Keratinocyte (primary cell): ENCODE measurements around the gene ANKRD44. TPM values are rescaled to one million over a fixed set of nuclear protein-coding genes. Genes with fewer than 3 reads are reported as not detected.

Experiments
- DNase-seq: peaks from one replicate; pipeline ENCODE4 v3.0.0-alpha.2; 2011; ENCODE audit warnings: low read depth, missing footprints, low spot score
- FAIRE-seq: peaks from 2 replicates; lab custom pipeline; 2011; peaks lifted over from hg19 to GRCh38; lab: Jason Lieb, UNC
- H2AFZ ChIP-seq: 2 replicates; pipeline ENCODE4 v1.6.0; 2012; ENCODE audit warnings: low read length, control low read depth, inconsistent platforms; ENCODE audit not compliant: control insufficient read depth
- H3K27ac ChIP-seq: 2 replicates; pipeline ENCODE4 v1.5.1; 2011; ENCODE audit warnings: low read length; ENCODE audit not compliant: control insufficient read depth, insufficient read depth
- H3K27me3 ChIP-seq: 3 replicates; pipeline ENCODE4 v1.6.0; 2011; ENCODE audit warnings: low read length; ENCODE audit not compliant: control insufficient read depth, insufficient read depth; ENCODE audit errors: extremely low read depth
- H3K36me3 ChIP-seq, 2 experiments: 2 replicates in 1 of 2; 3 replicates in 1 of 2; pipeline ENCODE4 v1.5.1; 2011; ENCODE audit warnings: low read length in 2 of 2, mild to moderate bottlenecking in 1 of 2; ENCODE audit not compliant: control insufficient read depth in 2 of 2, insufficient read depth in 2 of 2; ENCODE audit errors: extremely low read depth in 1 of 2
- H3K4me1 ChIP-seq: 3 replicates; pipeline ENCODE4 v1.5.1; 2011; ENCODE audit warnings: low read length; ENCODE audit not compliant: control insufficient read depth, insufficient read depth; ENCODE audit errors: extremely low read depth
- H3K4me2 ChIP-seq: 3 replicates; pipeline ENCODE4 v1.6.0; 2011; ENCODE audit warnings: low read depth, low read length; ENCODE audit not compliant: control insufficient read depth, insufficient read depth; ENCODE audit errors: extremely low read depth
- H3K4me3 ChIP-seq, 3 experiments: fragments of 200-600 bp in 1 of 3; sonication (generic) in 1 of 3; 2 replicates in 2 of 3; 3 replicates in 1 of 3; pipeline ENCODE4 v1.5.1; 2011 to 2016; ENCODE audit warnings: low read length in 3 of 3, mild to moderate bottlenecking in 3 of 3, control low read depth in 2 of 3, inconsistent platforms in 1 of 3, low read depth in 1 of 3, mixed read lengths in 1 of 3, mixed run types in 1 of 3, moderate library complexity in 1 of 3; ENCODE audit not compliant: control insufficient read depth in 2 of 3, insufficient read depth in 2 of 3; ENCODE audit errors: extremely low read depth in 1 of 3
- H3K79me2 ChIP-seq: 2 replicates; pipeline ENCODE4 v1.6.0; 2012; ENCODE audit warnings: low read length; ENCODE audit not compliant: control insufficient read depth, insufficient read depth
- H3K9ac ChIP-seq: 3 replicates; pipeline ENCODE4 v1.6.0; 2011; ENCODE audit warnings: low read length; ENCODE audit not compliant: control insufficient read depth, insufficient read depth; ENCODE audit errors: extremely low read depth
- H3K9me1 ChIP-seq: 3 replicates; pipeline ENCODE4 v1.6.0; 2011; ENCODE audit warnings: low read length; ENCODE audit not compliant: control insufficient read depth, insufficient read depth; ENCODE audit errors: extremely low read depth
- H3K9me3 ChIP-seq: 2 replicates; pipeline ENCODE4 v1.5.1; 2012; ENCODE audit warnings: low read depth, low read length; ENCODE audit not compliant: control insufficient read depth
- H4K20me1 ChIP-seq: 3 replicates; pipeline ENCODE4 v1.6.0; 2011; ENCODE audit warnings: low read length; ENCODE audit not compliant: control insufficient read depth, insufficient read depth; ENCODE audit errors: extremely low read depth
- EZH2 ChIP-seq: IDR thresholded peaks from one replicate; pipeline ENCODE4 v1.6.1; 2012; ENCODE audit warnings: inconsistent platforms, mild to moderate bottlenecking, low read length, moderate library complexity
- dilution Hi-C: fragments of 300-500 bp; cut with MboI; formaldehyde crosslinking; loops from one replicate; pipeline ENCODE4 v1.7.0; 2020; ENCODE audit warnings: low sequenced_read_pairs; ENCODE audit not compliant: extremely low pct_ligation_motif_present
- polyA plus RNA-seq, 5 experiments: library from polyadenylated mRNA; depleted of rRNA in 3 of 5; stranded (reverse) in 3 of 5; stranded (forward) in 1 of 5; unstranded in 1 of 5; fragments of >200 nt; gene quantifications; 1 replicate in 1 of 5; 2 replicates in 3 of 5; 3 replicates in 1 of 5; pipeline versions ENCODE4 v1.2.1 to v1.2.3, GENCODE V29; 2011 to 2012; ENCODE audit warnings: missing spikeins in 2 of 5, low read depth in 1 of 5, low replicate concordance in 1 of 5
- TF ChIP-seq, protein P1 (sequence below), 3 experiments: IDR thresholded peaks in 1 of 3; conservative IDR thresholded peaks in 1 of 3; optimal IDR thresholded peaks in 1 of 3; 2 replicates in 2 of 3; 3 replicates in 1 of 3; pipeline versions ENCODE3 to v1.5.1; 2011; ENCODE audit warnings: low read length in 3 of 3, mild to moderate bottlenecking in 3 of 3, moderate library complexity in 2 of 3, control low read depth in 1 of 3, inconsistent platforms in 1 of 3; ENCODE audit not compliant: insufficient read depth in 2 of 3; ENCODE audit errors: extremely low read depth in 1 of 3

ANKRD44 gene
- polyA plus RNA-seq, 1 donor (not counting 4 experiments of a cell fraction or from before 2014, with no cell fraction given): 0.35 TPM

- no peaks in the 10 kb centered on the region for H3K27me3 ChIP-seq
- no peak overlapping the region for H2AFZ ChIP-seq
- H3K4me2 ChIP-seq: no peak overlapping the region
- no peaks in the 10 kb centered on the region for H3K4me1 ChIP-seq
- H4K20me1 ChIP-seq: no peaks in the 10 kb centered on the region
- H3K9me3 ChIP-seq: no peaks in the 10 kb centered on the region
- H3K9ac ChIP-seq: no peak overlapping the region
- no peaks in the 10 kb centered on the region for H3K36me3 ChIP-seq
- H3K79me2 ChIP-seq: no peaks in the 10 kb centered on the region
- dilution Hi-C loops: no loop called here
- H3K27ac ChIP-seq: no peak overlapping the region
- H3K4me3 ChIP-seq: no peak overlapping the region
- H3K9me1 ChIP-seq: no peaks in the 10 kb centered on the region
- DNase-seq (no peak), FAIRE-seq (no peak)
- TF ChIP-seq, protein P1, sequence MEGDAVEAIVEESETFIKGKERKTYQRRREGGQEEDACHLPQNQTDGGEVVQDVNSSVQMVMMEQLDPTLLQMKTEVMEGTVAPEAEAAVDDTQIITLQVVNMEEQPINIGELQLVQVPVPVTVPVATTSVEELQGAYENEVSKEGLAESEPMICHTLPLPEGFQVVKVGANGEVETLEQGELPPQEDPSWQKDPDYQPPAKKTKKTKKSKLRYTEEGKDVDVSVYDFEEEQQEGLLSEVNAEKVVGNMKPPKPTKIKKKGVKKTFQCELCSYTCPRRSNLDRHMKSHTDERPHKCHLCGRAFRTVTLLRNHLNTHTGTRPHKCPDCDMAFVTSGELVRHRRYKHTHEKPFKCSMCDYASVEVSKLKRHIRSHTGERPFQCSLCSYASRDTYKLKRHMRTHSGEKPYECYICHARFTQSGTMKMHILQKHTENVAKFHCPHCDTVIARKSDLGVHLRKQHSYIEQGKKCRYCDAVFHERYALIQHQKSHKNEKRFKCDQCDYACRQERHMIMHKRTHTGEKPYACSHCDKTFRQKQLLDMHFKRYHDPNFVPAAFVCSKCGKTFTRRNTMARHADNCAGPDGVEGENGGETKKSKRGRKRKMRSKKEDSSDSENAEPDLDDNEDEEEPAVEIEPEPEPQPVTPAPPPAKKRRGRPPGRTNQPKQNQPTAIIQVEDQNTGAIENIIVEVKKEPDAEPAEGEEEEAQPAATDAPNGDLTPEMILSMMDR (optimal IDR thresholded peaks at IDR 0.05 in 1 of 3, IDR thresholded peaks at IDR 0.05 in 1 of 3, conservative IDR thresholded peaks at IDR 0.05 in 1 of 3; ENCODE audit: extremely low read depth in 1 of 3, insufficient read depth in 2 of 3, low read length in 3 of 3): no peak
- TF ChIP-seq EZH2: no peak
Observed at GRCh38 chr2:197245829-197246804, 64.5 kb downstream of the ANKRD44 start.

DNA sequence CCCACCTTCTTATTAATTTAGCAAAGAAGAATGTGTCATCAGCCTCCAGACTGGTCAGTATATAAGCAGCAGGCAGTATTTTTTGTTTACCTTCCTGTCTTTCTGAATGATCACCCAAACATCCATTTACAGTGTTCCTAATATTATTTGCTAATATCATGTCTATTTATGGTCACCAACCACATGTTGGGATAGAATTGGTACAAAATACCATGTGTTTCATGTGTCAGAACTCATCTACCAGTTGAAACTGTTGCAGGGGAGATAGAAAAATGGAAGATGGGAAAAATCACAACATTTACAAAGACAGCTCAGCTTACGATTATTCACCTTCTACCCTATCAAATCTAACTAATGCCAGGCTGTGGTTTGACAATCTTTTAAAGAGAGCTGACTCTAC, 66.2 kb downstream of the ANKRD44 start:
- FAIRE-seq (no peak), DNase-seq (no peak)
- no peaks in the 10 kb centered on the region for H4K20me1 ChIP-seq
- H3K36me3 ChIP-seq: no peaks in the 10 kb centered on the region
- H3K27me3 ChIP-seq: no peaks in the 10 kb centered on the region
- H3K9me3 ChIP-seq: no peaks in the 10 kb centered on the region
- no peak overlapping the region for H2AFZ ChIP-seq
- H3K4me1 ChIP-seq: no peaks in the 10 kb centered on the region
- dilution Hi-C loops: no loop called here
- no peak overlapping the region for H3K4me2 ChIP-seq
- H3K4me3 ChIP-seq: no peak overlapping the region
- H3K27ac ChIP-seq: no peak overlapping the region
- H3K9ac ChIP-seq: no peak overlapping the region
- no peaks in the 10 kb centered on the region for H3K9me1 ChIP-seq
- TF ChIP-seq, protein P1 (optimal IDR thresholded peaks at IDR 0.05 in 1 of 3, IDR thresholded peaks at IDR 0.05 in 1 of 3, conservative IDR thresholded peaks at IDR 0.05 in 1 of 3; ENCODE audit: extremely low read depth in 1 of 3, insufficient read depth in 2 of 3, low read length in 3 of 3): no peak
- no peak for TF ChIP-seq EZH2
- H3K79me2 ChIP-seq: no peaks in the 10 kb centered on the region
